ENCODE data around the gene TTYH3. TPM values are rescaled to one million over a fixed set of nuclear protein-coding genes. Genes with fewer than 3 reads are reported as not detected.

TTYH3 gene
- polyA plus RNA-seq, 1 experiment: 55.7 TPM

DNA sequence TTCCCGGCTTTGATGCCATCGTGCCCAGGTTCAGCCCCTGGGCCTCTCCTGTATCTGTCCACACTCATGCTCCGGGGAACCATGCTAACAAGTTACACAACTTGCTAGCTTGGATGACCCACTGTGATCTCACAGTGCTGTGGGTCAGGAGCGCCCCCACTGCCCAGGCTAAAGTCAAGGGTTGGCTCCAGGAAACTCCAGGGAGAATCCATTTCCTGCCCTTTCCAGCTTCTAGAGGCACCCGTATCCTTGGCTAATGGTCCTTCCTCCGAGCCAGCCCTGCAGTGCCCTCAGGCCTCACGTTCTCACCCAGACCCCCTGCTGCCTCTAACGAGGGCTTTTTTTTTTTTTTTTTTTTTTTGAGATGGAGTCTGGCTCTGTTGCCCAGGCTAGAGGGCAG is 75.7 kb downstream of the TTYH3 start:
- ChIA-PET CTCF (no interaction called here), POLR2A (no interaction called here)
- no peaks in the 10 kb centered on the region for H3K27me3 ChIP-seq (ENCODE audit: control insufficient read depth, insufficient read depth, low read length)
- TF ChIP-seq, protein P1, sequence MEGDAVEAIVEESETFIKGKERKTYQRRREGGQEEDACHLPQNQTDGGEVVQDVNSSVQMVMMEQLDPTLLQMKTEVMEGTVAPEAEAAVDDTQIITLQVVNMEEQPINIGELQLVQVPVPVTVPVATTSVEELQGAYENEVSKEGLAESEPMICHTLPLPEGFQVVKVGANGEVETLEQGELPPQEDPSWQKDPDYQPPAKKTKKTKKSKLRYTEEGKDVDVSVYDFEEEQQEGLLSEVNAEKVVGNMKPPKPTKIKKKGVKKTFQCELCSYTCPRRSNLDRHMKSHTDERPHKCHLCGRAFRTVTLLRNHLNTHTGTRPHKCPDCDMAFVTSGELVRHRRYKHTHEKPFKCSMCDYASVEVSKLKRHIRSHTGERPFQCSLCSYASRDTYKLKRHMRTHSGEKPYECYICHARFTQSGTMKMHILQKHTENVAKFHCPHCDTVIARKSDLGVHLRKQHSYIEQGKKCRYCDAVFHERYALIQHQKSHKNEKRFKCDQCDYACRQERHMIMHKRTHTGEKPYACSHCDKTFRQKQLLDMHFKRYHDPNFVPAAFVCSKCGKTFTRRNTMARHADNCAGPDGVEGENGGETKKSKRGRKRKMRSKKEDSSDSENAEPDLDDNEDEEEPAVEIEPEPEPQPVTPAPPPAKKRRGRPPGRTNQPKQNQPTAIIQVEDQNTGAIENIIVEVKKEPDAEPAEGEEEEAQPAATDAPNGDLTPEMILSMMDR (IDR thresholded peaks at IDR 0.05; ENCODE audit: insufficient read depth, low read depth, low read length): no peak
- peaks cover 4% of the 10 kb centered on the region for H3K36me3 ChIP-seq (ENCODE audit: control insufficient read depth, insufficient read depth, low read length)
- no peak overlapping the region for H3K4me3 ChIP-seq (ENCODE audit: low read depth, low read length)
- DNase-seq (ENCODE audit: low read depth): no peak

GRCh38 chr7:2708041-2708440 is 76.3 kb downstream of the TTYH3 start:
- no peak overlapping the region for H3K4me3 ChIP-seq (ENCODE audit: low read depth, low read length)
- CTCF ChIA-PET: interaction anchor here (1.2 to 3.3 kb wide), 3 partner anchors 11 to 140 kb away, joined by 4 to 11 read pairs (median 7); no protein-coding TSS in a partner anchor
- no peak for DNase-seq (ENCODE audit: low read depth)
- TF ChIP-seq, protein P1 (IDR thresholded peaks at IDR 0.05; ENCODE audit: insufficient read depth, low read depth, low read length): no peak
- H3K36me3 ChIP-seq (ENCODE audit: control insufficient read depth, insufficient read depth, low read length): peaks cover 4% of the 10 kb centered on the region
- no peaks in the 10 kb centered on the region for H3K27me3 ChIP-seq (ENCODE audit: control insufficient read depth, insufficient read depth, low read length)
- POLR2A ChIA-PET: no interaction called here

- DNase-seq (ENCODE audit: low read depth): no peak
- peaks cover 4% of the 10 kb centered on the region for H3K36me3 ChIP-seq (ENCODE audit: control insufficient read depth, insufficient read depth, low read length)
- TF ChIP-seq, protein P1 (IDR thresholded peaks at IDR 0.05; ENCODE audit: insufficient read depth, low read depth, low read length): no peak
- H3K4me3 ChIP-seq (ENCODE audit: low read depth, low read length): no peak overlapping the region
- CTCF ChIA-PET: interaction anchor here (0.7 to 3.3 kb wide), 7 partner anchors 10 to 143 kb away, joined by 3 to 11 read pairs (median 4); no protein-coding TSS in a partner anchor
- POLR2A ChIA-PET: no interaction called here
- H3K27me3 ChIP-seq (ENCODE audit: control insufficient read depth, insufficient read depth, low read length): no peaks in the 10 kb centered on the region
These were observed 76.9 kb downstream of the TTYH3 start for GRCh38 chr7:2708547-2709310.

GRCh38 chr7:2709553-2710285 is 77.9 kb downstream of the TTYH3 start:
- no peak for DNase-seq (ENCODE audit: low read depth)
- Histone ChIP-seq H3K4me3 (ENCODE audit: low read depth, low read length) (no peak overlapping the region), H3K36me3 (ENCODE audit: control insufficient read depth, insufficient read depth, low read length) (peaks cover 5% of the 10 kb centered on the region), H3K27me3 (ENCODE audit: control insufficient read depth, insufficient read depth, low read length) (no peaks in the 10 kb centered on the region)
- POLR2A ChIA-PET: no interaction called here
- CTCF ChIA-PET: interaction anchor here (0.7 to 3.3 kb wide), 15 partner anchors 8 to 150 kb away, joined by 3 to 11 read pairs (median 5); no protein-coding TSS in a partner anchor
- TF ChIP-seq, protein P1 (IDR thresholded peaks at IDR 0.05; ENCODE audit: insufficient read depth, low read depth, low read length): peak; percentile 80

DNA sequence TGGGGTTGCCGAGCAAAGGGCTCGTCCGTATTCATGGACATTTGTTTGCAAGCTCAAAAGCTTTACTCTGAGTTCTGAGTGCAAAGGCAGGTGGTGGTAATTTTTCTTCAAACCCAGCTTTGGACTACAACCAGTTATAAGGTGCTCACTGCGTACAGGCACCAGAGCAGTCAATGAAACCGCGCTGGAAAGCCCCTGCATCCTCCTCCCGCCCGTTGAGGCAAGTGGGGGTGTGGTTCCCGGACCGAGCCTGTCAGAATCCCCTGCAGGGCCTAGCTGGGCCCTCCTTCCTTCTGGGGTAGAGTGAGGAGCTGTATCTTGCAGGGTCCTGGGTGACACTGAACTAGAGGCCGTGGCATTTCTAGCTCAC is 78.5 kb downstream of the TTYH3 start:
- DNase-seq (ENCODE audit: low read depth): no peak
- TF ChIP-seq, protein P1 (IDR thresholded peaks at IDR 0.05; ENCODE audit: insufficient read depth, low read depth, low read length): no peak
- Histone ChIP-seq H3K4me3 (ENCODE audit: low read depth, low read length) (no peak overlapping the region), H3K36me3 (ENCODE audit: control insufficient read depth, insufficient read depth, low read length) (peaks cover 6% of the 10 kb centered on the region), H3K27me3 (ENCODE audit: control insufficient read depth, insufficient read depth, low read length) (no peaks in the 10 kb centered on the region)
- ChIA-PET POLR2A (no interaction called here), CTCF (interaction anchor here (0.7 to 3.3 kb wide), 12 partner anchors 9 to 151 kb away, joined by 3 to 11 read pairs (median 4); no protein-coding TSS in a partner anchor)
